Smooth muscle cell (in vitro differentiated cells): Measurements from ENCODE around the gene PIK3C3. TPM values are rescaled to one million over a fixed set of nuclear protein-coding genes. Genes with fewer than 3 reads are reported as not detected.
A peak's percentile ranks its signal among the peaks of the same experiment; 100 is the strongest.

ENCODE experiments used
- DNase-seq: peaks from one replicate; lab custom pipeline; 2025; ENCODE audit not compliant: unreplicated experiment; lab: John Stamatoyannopoulos, UW
- H2AFZ ChIP-seq: fragments of 200-600 bp; sonication (generic); 2 replicates; pipeline ENCODE4 v1.6.0; 2016; ENCODE audit warnings: antibody characterized with exemption, low read depth, mild to moderate bottlenecking
- H3F3A ChIP-seq: fragments of 200-600 bp; sonication (generic); 2 replicates; pipeline ENCODE4 v1.6.0; 2017; ENCODE audit warnings: antibody characterized with exemption, low read depth
- H3K27ac ChIP-seq: fragments of 200-600 bp; sonication (generic); 2 replicates; pipeline ENCODE4 v1.5.1; 2016; ENCODE audit warnings: low read depth, mild to moderate bottlenecking
- H3K27me3 ChIP-seq: fragments of 200-600 bp; sonication (generic); 2 replicates; pipeline ENCODE4 v1.6.1; 2016; ENCODE audit warnings: low read depth, mild to moderate bottlenecking
- H3K36me3 ChIP-seq: fragments of 200-600 bp; sonication (generic); 2 replicates; pipeline ENCODE4 v1.5.1; 2016; ENCODE audit warnings: low read depth
- H3K4me1 ChIP-seq: fragments of 200-600 bp; sonication (generic); 2 replicates; pipeline ENCODE4 v1.5.1; 2016; ENCODE audit warnings: low read depth
- H3K4me2 ChIP-seq: fragments of 200-600 bp; sonication (generic); 2 replicates; pipeline ENCODE4 v1.6.0; 2016; ENCODE audit warnings: mild to moderate bottlenecking
- H3K4me3 ChIP-seq: fragments of 200-600 bp; sonication (generic); 2 replicates; pipeline ENCODE4 v1.5.1; 2016; ENCODE audit warnings: mild to moderate bottlenecking
- H3K79me2 ChIP-seq: fragments of 200-600 bp; sonication (generic); 2 replicates; pipeline ENCODE4 v1.6.0; 2016; ENCODE audit warnings: low read depth, mild to moderate bottlenecking
- H3K9ac ChIP-seq: fragments of 200-600 bp; sonication (generic); 2 replicates; pipeline ENCODE4 v1.6.0; 2016; ENCODE audit warnings: low read depth
- H3K9me3 ChIP-seq: fragments of 200-600 bp; sonication (generic); replicated peaks from 2 replicates; pipeline ENCODE4 v1.5.1; 2016; ENCODE audit warnings: low read depth
- H4K20me1 ChIP-seq: fragments of 200-600 bp; sonication (generic); 2 replicates; pipeline ENCODE4 v1.6.0; 2016; ENCODE audit warnings: low read depth
- WGBS: methylation state at CpG from one replicate; pipeline ENCODE4 v1.1.7; 2016; ENCODE audit warnings: low lambda C conversion rate; 5-methylcytosine and 5-hydroxymethylcytosine counted together
- polyA plus RNA-seq: library from polyadenylated mRNA; unstranded; fragments of >200 nt; fragmentation: Nextera tagmentation; extraction: Ambion mirVana; gene quantifications from 2 replicates; pipeline ENCODE4 v1.2.1, GENCODE V29; 2016
- total RNA-seq: library from RNA; depleted of rRNA; stranded (reverse); fragments of >200 nt; gene quantifications from 2 replicates; pipeline ENCODE4 v1.2.3, GENCODE V29; 2014
- TF ChIP-seq, protein P1 (sequence below): fragments of 200-600 bp; sonication (generic); IDR thresholded peaks from 2 replicates; pipeline ENCODE4 v1.5.1; 2017; ENCODE audit warnings: borderline replicate concordance, mild to moderate bottlenecking, antibody characterized with exemption; ENCODE audit not compliant: insufficient read depth, poor library complexity, severe bottlenecking

The PIK3C3 gene
- total and polyA plus RNA-seq, 2 experiments from 2014 or later = 19.2 to 58.6 TPM

DNA sequence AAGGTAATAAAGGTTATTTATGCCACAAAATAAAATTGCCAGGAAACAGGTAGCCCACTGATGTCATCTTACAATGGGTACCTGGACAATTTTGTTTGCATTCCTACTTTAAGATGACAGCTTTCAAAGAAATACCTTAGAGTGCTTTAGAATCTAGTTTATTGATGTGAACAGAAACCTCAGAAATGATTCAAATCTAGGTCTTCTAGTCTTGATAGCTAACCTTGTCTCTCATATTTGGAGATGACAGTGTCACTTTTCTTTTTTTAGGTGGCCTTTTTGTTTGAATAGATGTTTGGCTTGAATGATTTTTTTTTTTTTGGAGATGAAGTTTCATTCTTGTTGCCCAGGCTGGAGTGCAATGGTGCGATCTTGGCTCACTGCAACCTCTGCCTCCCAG, 69.1 kb downstream of the PIK3C3 start:
- Histone ChIP-seq H3F3A (no peaks in the 10 kb centered on the region), H3K36me3 (peaks cover 10% of the 10 kb centered on the region), H3K79me2 (no peaks in the 10 kb centered on the region), H2AFZ (no peak overlapping the region), H4K20me1 (no peaks in the 10 kb centered on the region), H3K27ac (no peak overlapping the region), H3K9ac (no peak overlapping the region), H3K27me3 (no peaks in the 10 kb centered on the region), H3K4me3 (no peak overlapping the region), H3K4me2 (no peak overlapping the region), H3K9me3 (no peaks in the 10 kb centered on the region), H3K4me1 (no peaks in the 10 kb centered on the region)
- TF ChIP-seq, protein P1, sequence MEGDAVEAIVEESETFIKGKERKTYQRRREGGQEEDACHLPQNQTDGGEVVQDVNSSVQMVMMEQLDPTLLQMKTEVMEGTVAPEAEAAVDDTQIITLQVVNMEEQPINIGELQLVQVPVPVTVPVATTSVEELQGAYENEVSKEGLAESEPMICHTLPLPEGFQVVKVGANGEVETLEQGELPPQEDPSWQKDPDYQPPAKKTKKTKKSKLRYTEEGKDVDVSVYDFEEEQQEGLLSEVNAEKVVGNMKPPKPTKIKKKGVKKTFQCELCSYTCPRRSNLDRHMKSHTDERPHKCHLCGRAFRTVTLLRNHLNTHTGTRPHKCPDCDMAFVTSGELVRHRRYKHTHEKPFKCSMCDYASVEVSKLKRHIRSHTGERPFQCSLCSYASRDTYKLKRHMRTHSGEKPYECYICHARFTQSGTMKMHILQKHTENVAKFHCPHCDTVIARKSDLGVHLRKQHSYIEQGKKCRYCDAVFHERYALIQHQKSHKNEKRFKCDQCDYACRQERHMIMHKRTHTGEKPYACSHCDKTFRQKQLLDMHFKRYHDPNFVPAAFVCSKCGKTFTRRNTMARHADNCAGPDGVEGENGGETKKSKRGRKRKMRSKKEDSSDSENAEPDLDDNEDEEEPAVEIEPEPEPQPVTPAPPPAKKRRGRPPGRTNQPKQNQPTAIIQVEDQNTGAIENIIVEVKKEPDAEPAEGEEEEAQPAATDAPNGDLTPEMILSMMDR = no peak
- no peak for DNase-seq
- 91% methylated on average over 1 of the region's 1 CpG for WGBS

DNA sequence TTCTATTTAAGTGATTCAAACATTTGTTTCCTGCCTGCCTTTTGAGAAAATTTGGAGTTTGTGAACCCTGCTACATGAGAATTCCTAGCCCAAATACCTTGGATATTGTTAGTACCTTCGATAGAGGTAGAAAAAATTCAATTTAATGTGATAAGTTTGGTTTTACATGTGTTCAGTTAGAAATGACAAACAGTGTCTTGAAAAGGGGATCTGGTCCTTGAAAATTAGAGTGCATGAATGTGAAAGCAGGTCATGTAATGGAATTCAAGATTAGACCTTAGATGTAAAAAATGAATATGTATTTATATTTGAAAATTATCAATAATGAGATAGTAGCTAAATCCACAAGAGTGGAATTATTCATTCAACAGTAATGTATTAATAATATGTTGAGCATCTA, 70.5 kb downstream of the PIK3C3 start:
- H3K79me2 ChIP-seq = no peaks in the 10 kb centered on the region
- peaks cover 8% of the 10 kb centered on the region for H3K36me3 ChIP-seq
- H4K20me1 ChIP-seq = no peaks in the 10 kb centered on the region
- no peak overlapping the region for H3K4me3 ChIP-seq
- DNase-seq = no peak
- 93% methylated on average over 1 of the region's 1 CpG for WGBS
- no peak overlapping the region for H2AFZ ChIP-seq
- no peak overlapping the region for H3K27ac ChIP-seq
- no peak overlapping the region for H3K9ac ChIP-seq
- no peaks in the 10 kb centered on the region for H3K9me3 ChIP-seq
- no peaks in the 10 kb centered on the region for H3K27me3 ChIP-seq
- no peak overlapping the region for H3K4me2 ChIP-seq
- H3K4me1 ChIP-seq = no peaks in the 10 kb centered on the region
- no peaks in the 10 kb centered on the region for H3F3A ChIP-seq
- TF ChIP-seq, protein P1 = no peak

DNA sequence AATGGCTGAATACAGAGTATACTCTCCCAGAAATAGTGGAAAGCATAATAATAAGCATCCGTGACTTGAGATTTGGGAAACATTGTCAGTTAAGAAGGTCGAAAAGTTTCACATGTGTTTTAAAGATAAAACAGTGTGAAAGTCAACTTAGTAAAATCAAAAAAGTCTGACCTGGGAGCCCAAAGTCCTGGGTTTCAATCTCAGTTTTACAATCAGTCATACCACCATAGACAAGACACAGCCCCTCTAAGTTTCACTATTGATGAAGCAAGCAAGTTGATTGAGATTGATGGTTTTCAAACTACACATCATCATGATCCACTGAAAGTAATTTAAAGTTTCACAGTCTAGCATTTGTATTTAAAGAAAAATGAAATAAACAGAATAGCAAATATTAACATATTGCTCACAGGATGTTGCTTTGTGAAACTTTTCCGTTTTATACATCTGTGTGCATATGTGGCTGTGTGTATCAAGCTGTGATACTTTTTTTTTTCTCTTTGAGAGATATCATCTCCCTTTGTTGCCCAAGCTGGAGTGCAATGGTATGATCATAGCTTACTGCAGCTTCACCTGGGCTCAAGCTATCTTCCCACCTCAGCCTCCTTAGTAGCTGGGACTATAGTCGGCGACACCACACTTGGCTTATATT, 71.1 kb downstream of the PIK3C3 start:
- no peak overlapping the region for H3K4me3 ChIP-seq
- no peaks in the 10 kb centered on the region for H3K9me3 ChIP-seq
- no peaks in the 10 kb centered on the region for H3F3A ChIP-seq
- H4K20me1 ChIP-seq = no peaks in the 10 kb centered on the region
- H3K4me2 ChIP-seq = no peak overlapping the region
- no peak overlapping the region for H2AFZ ChIP-seq
- H3K27ac ChIP-seq = no peak overlapping the region
- H3K36me3 ChIP-seq = peaks cover 6% of the 10 kb centered on the region
- no peak overlapping the region for H3K9ac ChIP-seq
- no peak for DNase-seq
- TF ChIP-seq, protein P1 = no peak
- H3K27me3 ChIP-seq = no peaks in the 10 kb centered on the region
- H3K4me1 ChIP-seq = no peaks in the 10 kb centered on the region
- WGBS = 99% methylated on average over 5 of the region's 5 CpGs
- no peaks in the 10 kb centered on the region for H3K79me2 ChIP-seq

DNA sequence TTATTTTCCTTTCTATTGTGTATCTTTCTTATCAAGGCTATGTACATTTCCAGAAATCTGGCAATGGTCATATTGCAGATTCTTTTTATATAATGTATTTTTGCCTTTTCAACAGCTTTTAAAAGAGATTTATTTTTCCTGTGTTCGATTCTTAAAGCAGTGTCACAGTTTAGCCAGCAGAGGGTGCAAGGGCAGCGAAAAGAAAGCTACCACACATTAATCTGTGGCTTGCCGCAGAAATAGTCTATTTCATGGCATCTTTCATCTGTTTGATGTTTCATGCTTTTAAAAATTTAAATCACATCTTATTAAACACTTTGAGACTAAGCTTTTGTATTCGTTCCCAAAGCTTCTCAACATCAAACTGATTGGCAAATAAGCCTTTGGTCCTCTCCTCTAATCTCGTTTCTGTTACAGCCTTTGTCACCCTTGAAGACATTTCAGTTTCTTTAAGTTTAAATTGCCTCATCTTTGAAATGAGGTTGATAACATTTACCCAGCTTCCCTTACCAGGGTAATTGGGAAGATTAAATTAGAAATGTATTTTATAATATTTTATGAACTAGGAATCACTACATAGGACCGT, 73.3 kb downstream of the PIK3C3 start:
- Histone ChIP-seq H3K36me3 (peaks cover under 1% of the 10 kb centered on the region), H3K79me2 (no peaks in the 10 kb centered on the region), H3K4me2 (no peak overlapping the region), H3K9ac (no peak overlapping the region), H2AFZ (no peak overlapping the region), H3K9me3 (no peaks in the 10 kb centered on the region), H3K4me3 (no peak overlapping the region), H3K4me1 (no peaks in the 10 kb centered on the region), H3F3A (no peaks in the 10 kb centered on the region), H3K27me3 (no peaks in the 10 kb centered on the region), H4K20me1 (no peaks in the 10 kb centered on the region), H3K27ac (no peak overlapping the region)
- 53% methylated on average over 6 of the region's 6 CpGs for WGBS
- TF ChIP-seq, protein P1 = peak; percentile 83
- DNase-seq = no peak
